GM21528 (cell line): ENCODE measurements around the gene DLX3.

ENCODE experiments used
- ATAC-seq: cut with Tn5 transposase; IDR thresholded peaks from one replicate; pipeline ENCODE4 v1.9.1; 2021; ENCODE audit warnings: mild to moderate bottlenecking, moderate library complexity; ENCODE audit not compliant: unreplicated experiment, low FRiP score

DLX3 gene

GRCh38 chr17:49994085-49995054 is 654 bp downstream of the DLX3 start:
- ATAC-seq: no peak

GRCh38 chr17:49993423-49994060 is 1.5 kb downstream of the DLX3 start:
- no peak for ATAC-seq

GRCh38 chr17:49992933-49993422 is 2.0 kb downstream of the DLX3 start:
- ATAC-seq: no peak

- no peak for ATAC-seq
Measured at GRCh38 chr17:49992191-49992932, 2.7 kb downstream of the DLX3 start.

GRCh38 chr17:49991409-49991808 is 3.6 kb downstream of the DLX3 start:
- no peak for ATAC-seq

- no peak for ATAC-seq
Measured at GRCh38 chr17:49990921-49991320, 4.1 kb downstream of the DLX3 start.

- no peak for ATAC-seq
Measured at GRCh38 chr17:49990331-49990730, 4.7 kb downstream of the DLX3 start.

- ATAC-seq: no peak
Measured at GRCh38 chr17:49989518-49989880, 5.5 kb downstream of the DLX3 start.

GRCh38 chr17:49987681-49988441 is 7.2 kb downstream of the DLX3 start:
- ATAC-seq: no peak

GRCh38 chr17:49987290-49987585 is 7.8 kb downstream of the DLX3 start:
- no peak for ATAC-seq

- no peak for ATAC-seq
Measured at GRCh38 chr17:49986396-49987289, 8.4 kb downstream of the DLX3 start.

GRCh38 chr17:49985310-49985990 is 9.6 kb downstream of the DLX3 start:
- ATAC-seq: no peak

GRCh38 chr17:49984776-49985175 is 10.2 kb downstream of the DLX3 start:
- ATAC-seq: no peak

GRCh38 chr17:49984283-49984682 is 10.7 kb downstream of the DLX3 start:
- ATAC-seq: no peak

- no peak for ATAC-seq
Measured at GRCh38 chr17:49980703-49981197, 14.3 kb downstream of the DLX3 start.

- no peak for ATAC-seq
Measured at GRCh38 chr17:49979748-49980479, 15.1 kb downstream of the DLX3 start.

GRCh38 chr17:49978501-49978900 is 16.5 kb downstream of the DLX3 start:
- no peak for ATAC-seq
